Measurements from ENCODE around the gene GLT8D2. TPM values are rescaled to one million over a fixed set of nuclear protein-coding genes. Genes with fewer than 3 reads are reported as not detected.

The GLT8D2 gene
- polyA plus RNA-seq, 1 of the 3 experiments (the other 2 are of a cell fraction) = 50.0 TPM

DNA sequence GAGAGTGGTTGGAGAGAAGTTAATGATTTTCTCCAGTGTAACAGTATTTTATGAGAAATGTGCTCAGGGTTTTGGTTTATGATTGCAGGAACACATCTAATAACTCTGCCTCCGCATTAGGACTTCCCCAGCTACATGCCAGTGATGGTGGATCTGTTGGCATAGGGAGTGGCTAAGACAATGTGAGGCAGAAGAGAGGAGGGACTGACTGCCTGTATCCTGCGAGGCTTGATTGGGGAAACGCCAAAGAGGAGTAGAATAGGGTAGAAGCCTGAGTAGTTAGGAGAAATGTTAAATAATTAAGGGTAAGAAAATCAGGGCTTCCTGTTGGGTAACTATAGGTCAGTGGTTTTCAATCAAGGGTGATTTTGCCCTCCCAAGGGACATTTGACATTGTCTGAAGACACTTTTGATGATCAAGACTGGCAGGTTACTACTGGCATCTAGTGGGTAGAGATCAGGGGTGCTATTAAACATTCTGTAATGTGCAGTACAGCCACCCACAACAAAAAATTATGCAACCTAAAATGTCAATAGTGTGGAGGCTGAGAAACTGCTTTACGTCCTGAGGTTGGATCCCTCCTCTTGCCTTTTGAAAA, 71.5 kb downstream of the GLT8D2 start:
- no peaks in the 10 kb centered on the region for H3K4me1 ChIP-seq (ENCODE audit: control insufficient read depth in 1 of 2, insufficient read depth in 2 of 2, low read depth in 1 of 2, low read length in 1 of 2)
- peaks cover 44 to 63% of the 10 kb centered on the region in 2 experiments for H3K36me3 ChIP-seq (replicated peaks in 1 of 2; ENCODE audit: control insufficient read depth in 1 of 2, insufficient read depth in 2 of 2, low read length in 1 of 2)
- no peak for DNase-seq
- H4K20me1 ChIP-seq (ENCODE audit: insufficient read depth) = no peaks in the 10 kb centered on the region
- no peak overlapping the region for H3K9ac ChIP-seq
- peaks cover 26% of the 10 kb centered on the region for H3F3A ChIP-seq (replicated peaks; ENCODE audit: insufficient read depth)
- no peaks in the 10 kb centered on the region for H3K9me2 ChIP-seq
- H3K79me2 ChIP-seq (ENCODE audit: insufficient read depth) = peaks cover 69% of the 10 kb centered on the region
- no peak for TF ChIP-seq FOXJ3 (CRISPR knock-in tag; IDR thresholded peaks at IDR 0.05)
- TF ChIP-seq EP300 (IDR thresholded peaks at IDR 0.05; ENCODE audit: borderline replicate concordance in 1 of 2, low read depth in 1 of 2, low read length in 1 of 2) = no peak
- TF ChIP-seq RXRA (IDR thresholded peaks at IDR 0.05; ENCODE audit: borderline replicate concordance, low read depth) = no peak
- no peak for TF ChIP-seq MXI1 (IDR thresholded peaks at IDR 0.05; ENCODE audit: low read depth, low read length)
- TF ChIP-seq, protein P1, sequence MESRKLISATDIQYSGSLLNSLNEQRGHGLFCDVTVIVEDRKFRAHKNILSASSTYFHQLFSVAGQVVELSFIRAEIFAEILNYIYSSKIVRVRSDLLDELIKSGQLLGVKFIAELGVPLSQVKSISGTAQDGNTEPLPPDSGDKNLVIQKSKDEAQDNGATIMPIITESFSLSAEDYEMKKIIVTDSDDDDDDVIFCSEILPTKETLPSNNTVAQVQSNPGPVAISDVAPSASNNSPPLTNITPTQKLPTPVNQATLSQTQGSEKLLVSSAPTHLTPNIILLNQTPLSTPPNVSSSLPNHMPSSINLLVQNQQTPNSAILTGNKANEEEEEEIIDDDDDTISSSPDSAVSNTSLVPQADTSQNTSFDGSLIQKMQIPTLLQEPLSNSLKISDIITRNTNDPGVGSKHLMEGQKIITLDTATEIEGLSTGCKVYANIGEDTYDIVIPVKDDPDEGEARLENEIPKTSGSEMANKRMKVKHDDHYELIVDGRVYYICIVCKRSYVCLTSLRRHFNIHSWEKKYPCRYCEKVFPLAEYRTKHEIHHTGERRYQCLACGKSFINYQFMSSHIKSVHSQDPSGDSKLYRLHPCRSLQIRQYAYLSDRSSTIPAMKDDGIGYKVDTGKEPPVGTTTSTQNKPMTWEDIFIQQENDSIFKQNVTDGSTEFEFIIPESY (IDR thresholded peaks at IDR 0.05; ENCODE audit: borderline replicate concordance, low read depth) = no peak
- TF ChIP-seq ELF1 (IDR thresholded peaks at IDR 0.05) = no peak
- TF ChIP-seq, protein P2, sequence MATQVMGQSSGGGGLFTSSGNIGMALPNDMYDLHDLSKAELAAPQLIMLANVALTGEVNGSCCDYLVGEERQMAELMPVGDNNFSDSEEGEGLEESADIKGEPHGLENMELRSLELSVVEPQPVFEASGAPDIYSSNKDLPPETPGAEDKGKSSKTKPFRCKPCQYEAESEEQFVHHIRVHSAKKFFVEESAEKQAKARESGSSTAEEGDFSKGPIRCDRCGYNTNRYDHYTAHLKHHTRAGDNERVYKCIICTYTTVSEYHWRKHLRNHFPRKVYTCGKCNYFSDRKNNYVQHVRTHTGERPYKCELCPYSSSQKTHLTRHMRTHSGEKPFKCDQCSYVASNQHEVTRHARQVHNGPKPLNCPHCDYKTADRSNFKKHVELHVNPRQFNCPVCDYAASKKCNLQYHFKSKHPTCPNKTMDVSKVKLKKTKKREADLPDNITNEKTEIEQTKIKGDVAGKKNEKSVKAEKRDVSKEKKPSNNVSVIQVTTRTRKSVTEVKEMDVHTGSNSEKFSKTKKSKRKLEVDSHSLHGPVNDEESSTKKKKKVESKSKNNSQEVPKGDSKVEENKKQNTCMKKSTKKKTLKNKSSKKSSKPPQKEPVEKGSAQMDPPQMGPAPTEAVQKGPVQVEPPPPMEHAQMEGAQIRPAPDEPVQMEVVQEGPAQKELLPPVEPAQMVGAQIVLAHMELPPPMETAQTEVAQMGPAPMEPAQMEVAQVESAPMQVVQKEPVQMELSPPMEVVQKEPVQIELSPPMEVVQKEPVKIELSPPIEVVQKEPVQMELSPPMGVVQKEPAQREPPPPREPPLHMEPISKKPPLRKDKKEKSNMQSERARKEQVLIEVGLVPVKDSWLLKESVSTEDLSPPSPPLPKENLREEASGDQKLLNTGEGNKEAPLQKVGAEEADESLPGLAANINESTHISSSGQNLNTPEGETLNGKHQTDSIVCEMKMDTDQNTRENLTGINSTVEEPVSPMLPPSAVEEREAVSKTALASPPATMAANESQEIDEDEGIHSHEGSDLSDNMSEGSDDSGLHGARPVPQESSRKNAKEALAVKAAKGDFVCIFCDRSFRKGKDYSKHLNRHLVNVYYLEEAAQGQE (IDR thresholded peaks at IDR 0.05; ENCODE audit: low read depth, low read length) = no peak
- TF ChIP-seq YY1 (IDR thresholded peaks at IDR 0.05; ENCODE audit: low read depth) = no peak
- TF ChIP-seq RFX5 (IDR thresholded peaks at IDR 0.05; ENCODE audit: low read length) = no peak
- TF ChIP-seq FOXM1 (IDR thresholded peaks at IDR 0.05; ENCODE audit: low read depth) = no peak
- no peak for TF ChIP-seq RCOR1 (IDR thresholded peaks at IDR 0.05; ENCODE audit: low read length)
- no peak for TF ChIP-seq TCF12 (IDR thresholded peaks at IDR 0.05)
- TF ChIP-seq MEF2A (IDR thresholded peaks at IDR 0.05; ENCODE audit: borderline replicate concordance, low read depth) = no peak
- TF ChIP-seq FOSL2 (IDR thresholded peaks at IDR 0.05; ENCODE audit: borderline replicate concordance, low read depth) = no peak
- H3K27ac ChIP-seq (ENCODE audit: low read depth in 2 of 2, low read length in 1 of 2) = no peak overlapping the region
- no peak overlapping the region for H3K4me3 ChIP-seq (ENCODE audit: low read depth in 2 of 2, low read length in 1 of 2)
- H3K27me3 ChIP-seq (ENCODE audit: insufficient read depth) = no peaks in the 10 kb centered on the region
- ChIA-PET CTCF (no interaction called here), POLR2A (no interaction called here)
- 92% methylated on average over 4 of the region's 4 CpGs for WGBS (ENCODE audit: low lambda C conversion rate)
- no peak overlapping the region for H2AFZ ChIP-seq (ENCODE audit: low read depth)
- no peak overlapping the region for H3K4me2 ChIP-seq
- H3K9me3 ChIP-seq = no peaks in the 10 kb centered on the region
